HG03469 (cell line): Measurements from ENCODE around the gene XCL2.

Source experiments
- ATAC-seq: cut with Tn5 transposase; IDR thresholded peaks from one replicate; pipeline ENCODE4 v1.9.1; 2021; ENCODE audit warnings: mild to moderate bottlenecking, moderate library complexity, moderate number of reproducible peaks; ENCODE audit not compliant: unreplicated experiment

The XCL2 gene

DNA sequence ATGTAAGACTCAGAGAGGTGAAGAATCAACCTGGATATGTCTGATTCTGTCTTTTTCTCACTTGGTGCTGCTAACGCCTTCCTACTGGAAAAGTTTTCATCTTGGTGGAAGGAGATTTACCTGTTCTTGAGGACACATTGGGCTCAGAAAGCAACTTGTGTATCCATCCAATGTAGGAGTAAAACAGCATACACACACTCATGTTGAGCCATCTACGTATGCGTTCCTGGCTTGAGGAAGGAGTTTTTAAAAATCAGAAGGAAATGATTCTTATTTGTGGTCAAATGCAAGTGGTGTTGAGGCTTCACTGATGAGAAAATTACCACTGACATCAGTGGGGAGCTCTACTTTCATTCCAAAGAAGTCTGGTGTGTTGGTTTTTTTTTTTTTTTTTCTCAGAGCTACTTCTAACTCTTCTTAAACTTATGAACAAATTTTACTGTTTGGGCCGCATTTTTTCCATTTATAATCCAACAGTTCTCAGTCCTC, 25.6 kb downstream of the XCL2 start:
- ATAC-seq = no peak

DNA sequence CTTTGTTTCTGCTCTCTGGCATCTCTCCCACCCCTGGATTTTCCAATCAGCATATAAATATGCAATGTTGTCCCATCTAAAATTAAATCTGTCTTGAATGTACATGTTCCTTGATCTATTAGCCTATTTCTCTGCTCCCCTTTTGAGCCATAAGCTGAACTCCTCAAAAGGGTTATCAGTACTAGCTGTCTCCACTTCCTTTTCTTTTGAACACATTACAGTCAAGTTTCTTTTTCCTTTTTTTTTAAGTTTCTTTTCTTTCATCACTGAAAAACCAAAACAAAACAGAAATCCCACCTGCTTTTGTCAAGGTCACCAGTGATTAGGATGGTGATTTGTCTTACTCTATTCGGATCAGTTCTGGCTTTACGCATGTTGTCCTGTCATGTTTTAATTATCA, 29.3 kb downstream of the XCL2 start:
- no peak for ATAC-seq

DNA sequence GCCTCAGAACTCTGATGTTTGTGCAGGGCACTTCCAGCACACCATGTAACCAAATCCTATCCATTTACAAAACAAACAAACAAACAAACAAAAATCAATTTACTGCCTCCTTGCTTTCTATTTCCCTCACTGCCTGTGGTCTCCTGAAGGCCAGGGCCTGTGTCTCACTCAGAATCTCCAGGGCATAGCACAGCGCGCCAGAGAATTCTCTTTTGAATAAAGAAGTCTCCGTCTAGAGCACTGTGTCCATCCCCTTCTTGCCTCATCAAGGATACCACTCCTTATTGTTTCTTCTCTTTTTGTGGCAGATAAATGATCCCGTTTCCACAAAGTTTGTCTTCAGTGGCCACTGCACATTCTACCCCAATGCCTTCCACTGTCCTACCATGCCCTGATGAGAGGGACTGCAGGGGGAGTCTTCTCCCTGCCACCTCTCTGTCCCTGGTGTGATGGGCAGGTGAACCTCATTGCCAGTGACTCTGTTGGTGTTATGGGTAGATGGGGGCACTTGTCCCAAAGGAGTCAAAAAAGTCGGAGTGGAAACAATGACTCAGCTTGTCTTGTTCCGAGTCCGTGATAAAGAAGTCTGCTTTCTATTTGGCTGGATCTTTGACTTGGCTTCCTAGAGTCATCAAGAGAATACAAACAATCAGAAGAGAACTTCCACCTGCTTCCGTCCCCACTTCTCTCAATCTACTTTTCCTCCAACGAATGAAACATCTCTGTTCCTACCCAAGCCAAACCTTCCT, 30.0 kb downstream of the XCL2 start:
- no peak for ATAC-seq

DNA sequence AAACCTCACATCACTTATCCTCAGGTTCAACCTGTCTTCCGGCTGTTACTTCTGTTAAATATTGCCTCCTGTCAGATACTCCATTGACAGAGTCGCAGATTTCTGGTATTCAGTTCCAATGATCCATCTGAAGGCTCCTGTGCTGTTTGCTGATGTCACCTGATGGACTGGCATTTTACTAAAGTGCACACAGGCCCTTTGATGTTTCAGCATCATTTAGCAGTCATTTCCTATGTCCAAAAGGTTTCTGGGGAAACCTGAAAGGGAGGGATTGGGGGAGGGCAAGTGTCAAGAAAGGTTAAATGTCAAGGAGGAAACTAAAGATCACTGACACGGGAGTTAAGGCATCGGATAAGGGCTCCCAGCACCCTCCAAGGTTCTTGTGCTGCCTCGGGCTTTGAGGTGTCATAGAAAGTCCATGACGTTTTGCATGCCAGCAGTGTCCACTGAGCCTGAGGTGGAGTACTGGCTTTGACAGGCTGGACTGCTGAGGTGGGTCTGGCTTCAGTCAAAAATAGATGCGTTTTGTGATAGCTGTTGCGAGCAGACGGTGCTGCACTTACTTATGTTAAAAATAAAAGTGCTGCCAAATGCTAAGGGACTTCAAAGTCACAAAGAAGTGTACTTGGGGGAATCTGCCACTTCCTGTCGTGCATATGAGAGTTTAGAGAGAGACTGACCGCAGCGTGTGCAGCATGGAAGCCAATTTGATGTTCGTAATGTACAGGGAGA, 30.8 kb downstream of the XCL2 start:
- no peak for ATAC-seq

DNA sequence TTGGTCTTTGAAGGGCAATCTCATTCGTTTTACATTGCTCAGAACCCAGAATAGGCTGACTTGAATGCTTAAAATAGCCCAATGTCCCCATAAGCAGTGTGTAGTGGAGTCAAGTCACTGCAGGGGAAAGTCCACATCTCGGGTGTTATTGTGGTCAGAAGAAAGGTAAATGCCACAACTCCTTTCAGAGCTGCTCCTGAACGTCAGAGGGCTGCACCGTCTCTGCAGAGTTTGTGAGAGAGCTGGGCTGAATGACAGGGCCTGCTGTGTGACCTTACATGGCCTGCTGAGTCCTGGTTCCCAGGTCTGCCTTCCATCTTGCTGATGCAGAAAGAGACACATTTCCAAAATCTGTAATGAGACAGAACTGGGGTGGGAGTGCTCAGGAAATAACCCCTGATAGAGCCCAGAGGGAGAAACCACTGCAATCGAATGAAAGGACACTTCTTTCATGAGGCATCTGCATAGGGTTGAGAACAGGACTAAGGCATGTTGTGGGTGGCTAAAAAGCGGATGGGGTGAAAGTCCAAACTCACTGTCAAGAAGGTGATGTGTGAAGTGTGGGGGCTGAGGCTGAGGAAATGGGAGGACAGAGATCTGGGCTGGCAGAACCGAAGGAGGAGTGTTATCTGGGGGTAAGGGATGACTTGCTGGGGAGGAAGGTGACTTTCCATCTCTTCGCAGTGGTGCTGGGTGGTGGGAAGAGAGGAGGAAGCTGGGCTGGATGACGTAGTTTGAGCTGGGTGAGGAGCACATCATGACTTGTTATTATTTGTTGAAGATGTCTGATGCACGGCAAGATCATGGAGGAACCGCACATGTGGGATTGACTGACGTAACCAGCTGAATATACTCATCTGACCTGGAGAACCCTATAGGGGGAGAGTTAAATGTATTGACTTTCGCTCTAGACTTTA, 33.7 kb downstream of the XCL2 start:
- ATAC-seq = peak; percentile 69

DNA sequence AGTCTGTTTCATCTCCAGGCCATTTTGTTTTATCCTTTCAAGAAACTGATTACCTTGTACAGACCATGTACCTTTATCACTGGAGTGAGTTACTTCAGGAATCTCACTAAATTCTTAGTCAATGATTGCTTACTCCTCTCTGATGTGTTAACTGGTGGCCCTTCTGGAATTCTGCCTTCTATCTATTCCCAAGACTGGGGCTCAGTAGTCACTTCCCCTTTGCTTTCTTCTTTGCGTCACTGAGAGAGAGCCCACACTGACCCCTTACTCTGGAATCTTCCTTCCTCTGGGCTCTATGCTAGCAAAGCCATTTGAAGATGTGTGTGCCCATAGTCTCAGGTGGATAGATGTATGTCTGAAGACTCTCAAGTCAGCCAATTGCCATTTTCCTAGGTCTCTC, 34.6 kb downstream of the XCL2 start:
- ATAC-seq = no peak

DNA sequence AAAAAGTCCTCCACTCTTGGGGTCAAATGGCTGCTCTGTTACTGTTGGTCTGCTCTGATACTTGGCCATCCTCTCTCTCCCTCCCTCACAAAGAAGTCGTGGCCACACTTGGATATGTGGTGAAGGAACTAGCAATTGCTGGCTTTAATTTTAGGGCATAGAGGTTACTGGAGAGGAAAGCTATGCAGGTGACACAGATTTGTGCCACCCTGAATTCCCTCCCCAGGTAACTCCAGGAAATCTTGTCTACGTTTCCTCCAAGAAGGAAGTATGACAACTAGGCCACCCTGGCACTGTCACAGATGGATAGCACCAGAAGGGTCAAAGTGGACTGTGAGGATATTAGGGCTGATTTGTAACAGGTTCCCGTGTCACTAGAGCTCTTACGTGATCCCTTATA, 36.0 kb downstream of the XCL2 start:
- ATAC-seq = no peak

DNA sequence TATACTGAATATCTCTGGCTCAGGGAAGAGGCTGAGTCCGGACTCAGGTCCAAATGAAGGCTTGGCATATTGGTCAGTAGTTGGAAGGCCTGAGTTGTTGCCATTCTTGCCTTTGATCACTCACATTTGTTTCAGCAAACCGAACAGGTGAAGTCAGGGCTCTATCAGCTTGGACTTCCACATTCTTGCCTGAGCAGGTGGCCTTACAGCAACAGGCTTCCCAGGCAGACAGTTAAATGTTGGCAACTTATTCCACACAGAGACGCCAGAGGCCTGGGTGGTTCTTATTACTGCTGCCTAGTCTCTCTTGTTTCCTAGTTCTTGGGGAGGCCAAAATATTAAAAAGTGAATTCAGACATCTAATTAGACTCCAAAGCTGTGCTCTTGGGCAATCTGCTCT, 36.6 kb downstream of the XCL2 start:
- ATAC-seq = no peak

DNA sequence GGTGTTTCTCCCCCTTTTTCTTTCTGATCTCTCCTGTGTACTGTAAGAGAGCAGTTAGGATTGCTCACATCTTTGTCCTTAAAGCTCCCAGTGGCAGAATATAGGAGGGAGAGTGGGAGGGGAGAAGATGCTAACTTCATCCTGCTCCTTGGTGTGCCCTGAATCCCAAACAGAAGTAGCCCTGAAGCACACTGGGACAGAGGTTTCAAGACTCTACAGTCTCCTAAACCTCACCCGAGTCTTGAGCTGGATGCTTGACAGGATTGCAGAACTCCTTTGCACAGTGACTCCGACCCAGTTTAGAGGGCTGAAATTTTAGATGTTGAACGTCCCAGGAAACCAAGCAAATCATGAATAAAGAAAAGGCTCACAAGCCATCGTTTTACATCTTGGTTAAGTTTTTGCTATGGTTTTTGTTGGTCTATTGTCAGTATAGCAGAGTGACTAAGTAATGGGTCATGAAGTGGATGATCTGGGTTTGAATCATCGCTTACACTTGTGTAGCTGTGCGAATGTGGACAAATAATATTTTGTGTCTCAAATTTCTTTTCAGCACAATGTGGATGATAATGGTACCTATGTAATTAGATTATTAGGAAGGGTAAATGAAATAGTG, 37.5 kb downstream of the XCL2 start:
- ATAC-seq = no peak

DNA sequence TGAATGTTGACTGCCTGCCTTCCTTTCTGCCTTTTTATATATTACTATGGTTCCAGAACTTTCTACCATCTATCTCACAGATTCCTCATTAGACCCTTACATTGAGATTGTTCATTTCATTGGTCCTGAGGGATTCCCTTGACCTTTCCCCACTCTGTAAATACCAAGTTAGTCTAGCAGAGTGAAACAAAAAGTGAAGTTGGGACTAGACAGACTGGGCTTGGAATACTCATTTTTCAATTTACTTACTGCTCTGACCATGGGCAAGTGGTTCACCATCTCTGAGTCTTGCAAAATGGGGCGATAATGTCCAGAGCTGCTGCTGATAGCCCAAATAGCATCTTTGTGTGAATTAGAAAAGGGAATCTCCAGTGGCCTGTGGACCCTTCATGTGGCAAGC, 38.8 kb downstream of the XCL2 start:
- no peak for ATAC-seq

DNA sequence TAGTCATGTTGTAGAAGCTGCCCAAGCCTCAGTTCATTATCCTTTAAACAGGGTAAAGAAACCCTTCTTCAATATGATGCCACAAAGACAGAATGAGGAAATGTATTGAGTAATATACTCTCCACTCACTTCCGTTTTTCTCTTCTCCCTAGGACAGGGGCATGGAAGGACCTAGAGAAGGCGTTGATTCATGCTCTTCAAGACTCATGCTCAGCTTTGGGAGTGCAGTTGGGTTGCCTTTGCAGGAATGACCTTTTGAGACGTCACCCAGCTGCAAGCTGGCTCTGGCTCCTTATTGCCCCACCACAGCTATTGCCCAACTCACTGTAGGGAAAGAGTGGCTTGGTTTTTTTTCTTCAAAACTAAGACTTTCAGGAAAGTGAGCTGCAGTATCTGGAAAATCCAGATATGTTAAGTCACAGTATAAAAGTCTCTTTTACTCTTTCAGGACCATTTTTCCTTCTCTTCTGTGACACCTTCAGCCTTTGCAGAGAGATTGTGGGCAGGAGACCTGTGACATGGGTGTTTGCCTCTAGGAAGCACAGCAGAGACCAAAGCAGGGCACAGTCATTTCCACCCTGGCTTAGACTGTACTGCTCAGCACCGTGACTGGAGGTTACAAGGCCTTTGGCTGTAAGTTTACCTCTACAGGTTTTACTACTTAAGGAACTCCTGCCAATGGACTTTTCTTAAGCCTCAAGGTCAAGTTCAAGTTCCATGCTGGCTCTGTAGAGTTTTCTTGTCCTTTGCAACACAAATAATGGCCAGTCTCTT, 39.5 kb downstream of the XCL2 start:
- peak; percentile 82 for ATAC-seq

DNA sequence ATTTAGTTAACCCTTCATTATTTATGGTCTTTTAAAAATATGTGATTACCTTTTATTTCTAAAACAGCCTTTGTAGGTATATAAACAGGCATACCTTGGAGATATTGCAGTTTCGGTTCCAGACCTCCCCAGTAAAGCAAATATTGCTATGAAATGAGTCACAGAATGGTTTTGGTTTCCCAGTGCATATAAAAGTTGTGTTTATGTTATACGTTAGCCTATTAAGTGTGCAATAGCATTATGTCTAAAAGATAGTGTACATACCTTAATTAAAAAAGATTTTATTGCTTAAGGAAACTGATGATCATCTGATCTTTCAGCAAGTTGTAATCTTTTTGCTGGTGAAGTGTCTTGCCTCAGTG, 44.1 kb downstream of the XCL2 start:
- no peak for ATAC-seq

DNA sequence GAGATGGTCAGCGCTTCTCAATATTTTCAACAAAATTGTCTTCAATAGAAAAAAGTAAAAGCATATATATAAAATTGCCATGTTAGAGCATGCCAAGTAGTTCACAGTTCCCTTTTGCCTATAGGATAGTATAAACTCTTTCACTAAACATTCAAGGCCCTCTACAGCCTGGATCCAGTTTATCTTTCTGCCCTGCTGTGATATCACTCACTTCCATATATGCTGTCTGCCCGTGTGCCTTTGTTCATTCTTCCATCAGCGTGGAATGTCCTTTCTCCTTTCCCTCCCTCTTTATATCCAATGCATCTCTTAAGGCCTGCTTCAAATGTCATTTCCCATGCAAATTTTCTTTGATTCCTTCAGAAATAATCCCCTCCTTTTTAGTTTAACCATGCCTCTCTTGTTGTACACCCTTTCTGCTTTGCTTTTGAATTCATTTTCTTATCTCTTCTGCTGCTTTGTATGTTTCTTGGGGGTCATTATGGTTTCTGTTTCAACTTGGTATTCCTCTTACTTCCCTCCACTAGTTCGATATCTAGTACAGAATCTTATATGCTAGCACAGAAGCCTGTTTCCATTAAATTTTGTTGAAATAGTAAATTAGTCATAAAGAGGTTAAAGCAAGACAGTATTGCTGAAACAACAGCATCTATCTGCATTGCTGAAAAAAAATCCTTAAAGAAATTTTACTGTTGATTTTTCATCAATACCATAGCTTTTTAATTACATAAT, 44.7 kb downstream of the XCL2 start:
- ATAC-seq = no peak

DNA sequence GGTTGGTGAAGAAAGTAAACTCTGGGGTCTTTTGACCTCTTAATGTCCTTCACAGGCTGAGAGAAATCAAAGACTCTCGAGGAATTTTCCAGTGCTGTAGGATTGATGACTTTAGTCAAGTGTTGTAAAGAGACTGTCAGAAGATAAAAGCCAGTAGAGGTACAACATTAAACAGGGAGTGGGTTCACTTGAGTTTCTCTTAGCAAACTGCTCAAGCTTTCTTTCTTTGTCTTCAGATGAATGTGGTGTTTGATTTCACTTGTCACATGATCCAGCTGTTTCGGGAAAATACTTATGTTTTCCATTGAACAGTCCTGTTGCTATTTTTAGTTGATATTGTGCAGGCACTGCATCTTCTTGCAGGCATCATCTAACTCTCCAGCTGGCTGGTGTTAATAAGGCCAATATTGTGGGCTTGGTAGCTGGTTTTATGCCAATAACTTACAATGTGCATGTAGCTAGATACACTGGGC, 45.6 kb downstream of the XCL2 start:
- ATAC-seq = no peak

DNA sequence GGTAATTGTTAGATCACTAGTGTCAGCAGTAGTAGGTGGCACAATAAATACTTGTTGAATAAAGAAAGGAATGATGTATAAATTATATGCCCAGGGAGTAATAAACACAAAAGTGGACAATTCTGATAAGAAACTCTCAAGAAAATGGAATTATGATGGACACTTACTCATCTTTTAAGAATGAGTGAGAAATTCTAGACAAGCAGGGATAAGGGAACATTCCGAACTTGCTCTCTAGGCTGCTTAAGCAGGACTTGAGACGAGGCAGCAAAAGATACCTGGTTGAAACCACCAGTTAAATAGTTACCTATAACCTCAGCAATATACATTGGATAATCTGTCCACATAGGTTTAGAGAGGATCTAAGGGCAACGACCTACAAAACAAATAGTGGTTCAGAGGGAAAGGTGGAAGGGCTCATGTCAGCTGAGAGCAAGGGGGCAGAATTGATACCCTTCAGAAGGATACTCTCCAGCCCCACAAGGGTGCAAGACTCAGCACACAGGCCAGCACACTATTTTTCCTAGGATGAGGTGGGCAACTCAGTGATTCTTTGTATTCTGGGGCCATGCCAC, 46.3 kb downstream of the XCL2 start:
- ATAC-seq = no peak

DNA sequence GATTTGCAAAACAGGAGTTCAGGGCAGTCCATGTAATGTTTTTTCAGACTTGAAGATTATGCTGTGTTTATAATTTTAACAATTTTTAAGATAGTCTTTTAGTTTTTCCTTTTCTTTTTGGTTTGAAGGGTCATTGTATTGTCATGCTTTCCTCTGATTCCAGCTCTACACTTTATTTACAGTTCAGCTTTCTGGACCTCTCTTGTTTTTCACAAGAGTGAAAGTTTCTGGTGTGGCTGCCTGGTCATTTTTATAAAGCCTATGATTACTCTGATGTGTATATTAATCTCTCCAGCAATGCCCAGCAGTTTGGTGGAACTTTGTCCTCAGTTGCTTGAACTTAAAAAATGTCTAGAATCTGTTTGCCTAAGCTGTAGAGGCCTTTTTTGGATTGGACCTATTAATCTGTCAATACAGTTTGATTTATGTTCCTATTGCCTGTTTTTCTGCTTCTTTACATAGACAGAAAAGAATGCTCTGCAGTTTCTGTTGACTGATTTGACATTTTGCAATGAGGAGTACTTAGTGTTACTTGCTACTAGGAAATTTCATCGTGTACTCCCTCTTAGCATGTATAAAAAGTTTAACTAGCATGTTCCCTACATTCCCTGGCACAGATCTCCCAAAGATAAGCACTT, 52.2 kb downstream of the XCL2 start:
- ATAC-seq = no peak
